OCI-LY7 (cell line): ENCODE results near the gene PRRX1.

Source experiments
- EZH2phosphoT487 ChIP-seq: fragments of 200-600 bp; sonication (generic); IDR thresholded peaks from 2 replicates; pipeline ENCODE4 v1.6.1; 2018; ENCODE audit warnings: low read depth, borderline replicate concordance, mild to moderate bottlenecking, mixed run types, antibody characterized with exemption, low read length, moderate library complexity, mixed read lengths
- TF ChIP-seq, protein P1 (sequence below): fragments of 200-600 bp; sonication (generic); conservative IDR thresholded peaks from 2 replicates; pipeline ENCODE4 v1.5.1; 2014; ENCODE audit warnings: mild to moderate bottlenecking, antibody characterized with exemption, low read length, moderate library complexity, mixed read lengths

DNA sequence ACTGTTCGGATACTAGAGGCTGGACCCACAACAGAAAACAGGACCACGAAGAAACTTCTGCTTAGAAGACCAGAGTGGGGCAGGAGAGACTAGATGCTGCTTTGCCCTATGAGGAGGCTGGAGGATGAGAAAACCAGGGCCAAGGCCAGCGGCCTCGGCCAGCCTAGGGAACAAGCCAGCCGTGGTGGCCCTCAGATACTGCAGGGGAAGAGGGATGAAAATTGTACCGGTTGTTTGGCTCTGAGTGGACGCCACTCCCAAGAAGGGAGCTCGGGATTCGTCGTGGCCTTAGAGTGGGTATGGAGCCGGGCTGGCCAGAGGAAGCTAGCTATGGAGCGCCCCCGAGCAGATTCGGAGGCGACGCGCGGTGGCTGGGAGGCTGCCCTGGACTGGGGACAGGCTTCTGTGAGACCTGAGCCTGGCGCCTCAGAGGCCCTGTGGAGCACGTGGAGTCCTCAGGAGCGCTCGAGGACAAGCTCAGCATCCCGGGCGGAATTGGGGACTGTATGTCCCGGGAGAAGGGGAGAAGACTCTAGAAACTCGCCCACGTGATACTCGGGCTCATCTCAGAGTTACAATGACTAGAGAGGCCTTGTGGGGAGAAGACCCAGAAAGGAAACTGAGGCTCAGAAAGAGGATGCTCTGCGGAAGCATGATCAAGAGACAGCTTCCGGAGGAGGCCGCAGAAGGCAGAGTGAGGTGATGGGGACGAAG lies 2.8 kb downstream of the PRRX1 start:
- TF ChIP-seq, protein P1, sequence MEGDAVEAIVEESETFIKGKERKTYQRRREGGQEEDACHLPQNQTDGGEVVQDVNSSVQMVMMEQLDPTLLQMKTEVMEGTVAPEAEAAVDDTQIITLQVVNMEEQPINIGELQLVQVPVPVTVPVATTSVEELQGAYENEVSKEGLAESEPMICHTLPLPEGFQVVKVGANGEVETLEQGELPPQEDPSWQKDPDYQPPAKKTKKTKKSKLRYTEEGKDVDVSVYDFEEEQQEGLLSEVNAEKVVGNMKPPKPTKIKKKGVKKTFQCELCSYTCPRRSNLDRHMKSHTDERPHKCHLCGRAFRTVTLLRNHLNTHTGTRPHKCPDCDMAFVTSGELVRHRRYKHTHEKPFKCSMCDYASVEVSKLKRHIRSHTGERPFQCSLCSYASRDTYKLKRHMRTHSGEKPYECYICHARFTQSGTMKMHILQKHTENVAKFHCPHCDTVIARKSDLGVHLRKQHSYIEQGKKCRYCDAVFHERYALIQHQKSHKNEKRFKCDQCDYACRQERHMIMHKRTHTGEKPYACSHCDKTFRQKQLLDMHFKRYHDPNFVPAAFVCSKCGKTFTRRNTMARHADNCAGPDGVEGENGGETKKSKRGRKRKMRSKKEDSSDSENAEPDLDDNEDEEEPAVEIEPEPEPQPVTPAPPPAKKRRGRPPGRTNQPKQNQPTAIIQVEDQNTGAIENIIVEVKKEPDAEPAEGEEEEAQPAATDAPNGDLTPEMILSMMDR: no peak
- TF ChIP-seq EZH2phosphoT487: no peak
